LHCN-M2 (cell line): ENCODE measurements around the gene FNBP1L. TPM values are rescaled to one million over a fixed set of nuclear protein-coding genes. Genes with fewer than 3 reads are reported as not detected.

Experiments used
- DNase-seq: peaks from one replicate; pipeline ENCODE4 v3.0.0-alpha.2; 2012; ENCODE audit warnings: low read depth
- total RNA-seq: library from RNA; depleted of rRNA; stranded (reverse); fragments of >200 nt; gene quantifications from 2 replicates; pipeline ENCODE4 v1.2.3, GENCODE V29; 2014

FNBP1L gene
- total RNA-seq, 1 experiment from 2014 or later, result 23.0 TPM

GRCh38 chr1:93489756-93490155, 41.8 kb downstream of the FNBP1L start:
- no peak for DNase-seq

GRCh38 chr1:93490357-93490756, 42.4 kb downstream of the FNBP1L start:
- no peak for DNase-seq

- DNase-seq, result no peak
Observed at GRCh38 chr1:93495911-93496310, 48.0 kb downstream of the FNBP1L start.

GRCh38 chr1:93496520-93496919, 48.6 kb downstream of the FNBP1L start:
- DNase-seq, result no peak

GRCh38 chr1:93499075-93499474, 51.2 kb downstream of the FNBP1L start:
- DNase-seq, result no peak

DNA sequence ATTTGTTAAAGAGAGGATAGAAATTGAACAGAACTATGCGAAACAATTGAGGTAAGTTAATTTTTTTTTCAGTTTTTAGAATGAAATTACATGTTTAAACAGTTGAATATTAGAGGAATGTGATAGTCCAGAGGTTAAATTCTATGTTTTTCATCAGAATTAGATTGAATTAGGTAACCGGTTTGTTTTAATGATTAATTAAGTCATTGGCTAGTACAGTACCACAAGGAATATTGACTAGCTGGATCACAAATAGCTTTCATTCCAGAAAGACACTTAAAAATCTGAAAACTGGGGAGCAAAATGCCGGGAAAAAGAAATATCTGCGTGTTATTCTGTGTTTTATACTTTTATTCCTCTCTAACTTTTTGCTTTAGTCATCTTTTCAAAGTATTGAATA, 51.6 kb downstream of the FNBP1L start:
- no peak for DNase-seq

DNA sequence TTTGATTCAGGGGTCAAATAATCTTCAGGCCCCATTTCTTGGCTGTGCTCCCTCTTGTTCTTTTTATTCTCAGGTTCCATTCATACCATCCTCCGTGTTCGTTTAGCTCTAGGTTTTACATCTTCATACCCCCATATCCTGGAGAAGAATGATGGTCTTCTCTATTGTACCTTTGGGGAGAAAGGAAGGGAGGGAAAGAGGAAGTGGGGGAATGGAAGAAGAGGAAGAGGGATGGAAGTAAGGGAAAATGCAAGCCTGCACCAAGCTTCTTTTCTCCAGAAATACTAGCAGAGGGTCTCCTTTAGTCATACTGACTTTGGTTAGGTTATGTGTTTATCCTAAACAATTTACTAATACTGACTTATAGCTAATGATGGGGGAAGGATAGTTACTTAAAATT, 52.4 kb downstream of the FNBP1L start:
- no peak for DNase-seq

GRCh38 chr1:93501399-93501798, 53.5 kb downstream of the FNBP1L start:
- no peak for DNase-seq

DNA sequence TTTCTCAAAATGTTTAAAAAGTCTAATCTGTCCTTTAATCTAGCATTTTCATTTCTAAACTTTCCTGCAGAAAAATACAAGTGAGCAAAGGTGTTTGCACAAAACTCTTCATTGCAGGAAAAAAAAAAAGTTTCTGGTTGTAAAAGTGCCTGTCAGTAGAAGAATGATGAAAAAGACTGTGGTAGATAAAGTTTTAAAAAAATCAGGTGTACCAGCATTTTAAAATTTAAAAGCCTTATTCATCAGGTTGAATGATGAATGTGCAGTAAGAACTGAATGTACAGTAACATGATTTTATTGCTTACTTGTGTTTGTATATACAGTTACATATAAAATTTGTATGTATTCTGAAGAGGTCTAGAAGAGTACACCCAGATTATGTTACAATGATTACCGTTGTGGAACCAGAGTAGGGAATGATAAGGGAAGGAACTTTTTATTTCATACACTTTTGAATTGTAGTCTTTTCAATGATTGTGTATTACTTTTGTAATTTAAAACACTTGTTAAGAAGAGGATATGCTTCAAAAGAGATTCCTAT, 54.0 kb downstream of the FNBP1L start:
- no peak for DNase-seq

DNA sequence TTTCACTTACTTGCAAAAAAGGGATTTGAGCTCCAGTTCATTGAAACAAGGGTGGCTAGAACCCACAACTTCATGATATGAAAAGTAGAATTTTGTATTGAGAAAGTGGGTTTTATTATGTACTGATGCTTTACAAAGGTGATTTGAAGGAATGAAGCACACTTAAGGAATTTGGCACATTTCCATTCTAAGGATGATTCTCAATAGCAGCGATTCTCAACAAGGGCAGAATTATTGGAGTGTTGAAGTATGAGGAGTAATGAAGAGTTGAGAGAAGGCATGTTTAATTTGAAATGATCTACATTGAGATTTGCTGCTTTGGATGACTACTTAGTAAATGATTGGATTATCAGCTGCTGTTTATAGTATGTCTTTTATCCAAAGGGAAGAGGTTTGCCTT, 54.7 kb downstream of the FNBP1L start:
- DNase-seq, result no peak

GRCh38 chr1:93503163-93503562, 55.2 kb downstream of the FNBP1L start:
- no peak for DNase-seq

DNA sequence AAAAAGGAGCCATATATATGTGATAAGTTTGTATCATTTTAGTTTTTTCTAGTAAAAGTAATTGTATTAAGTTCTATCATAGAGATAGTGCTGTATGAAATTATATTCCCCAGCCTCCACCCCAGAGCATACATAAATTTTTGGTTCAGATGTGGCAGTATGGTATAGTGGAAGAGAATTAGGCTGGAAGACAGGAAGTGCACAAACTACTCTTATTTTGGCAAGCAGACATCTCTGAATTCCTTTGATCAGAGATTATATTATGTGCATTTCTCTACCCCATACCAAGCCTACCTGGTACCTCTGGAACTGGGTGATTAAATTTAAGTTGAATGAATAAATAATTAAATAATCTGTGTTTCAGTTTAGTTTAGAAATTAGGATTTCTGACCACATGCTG, 55.9 kb downstream of the FNBP1L start:
- DNase-seq, result no peak

DNA sequence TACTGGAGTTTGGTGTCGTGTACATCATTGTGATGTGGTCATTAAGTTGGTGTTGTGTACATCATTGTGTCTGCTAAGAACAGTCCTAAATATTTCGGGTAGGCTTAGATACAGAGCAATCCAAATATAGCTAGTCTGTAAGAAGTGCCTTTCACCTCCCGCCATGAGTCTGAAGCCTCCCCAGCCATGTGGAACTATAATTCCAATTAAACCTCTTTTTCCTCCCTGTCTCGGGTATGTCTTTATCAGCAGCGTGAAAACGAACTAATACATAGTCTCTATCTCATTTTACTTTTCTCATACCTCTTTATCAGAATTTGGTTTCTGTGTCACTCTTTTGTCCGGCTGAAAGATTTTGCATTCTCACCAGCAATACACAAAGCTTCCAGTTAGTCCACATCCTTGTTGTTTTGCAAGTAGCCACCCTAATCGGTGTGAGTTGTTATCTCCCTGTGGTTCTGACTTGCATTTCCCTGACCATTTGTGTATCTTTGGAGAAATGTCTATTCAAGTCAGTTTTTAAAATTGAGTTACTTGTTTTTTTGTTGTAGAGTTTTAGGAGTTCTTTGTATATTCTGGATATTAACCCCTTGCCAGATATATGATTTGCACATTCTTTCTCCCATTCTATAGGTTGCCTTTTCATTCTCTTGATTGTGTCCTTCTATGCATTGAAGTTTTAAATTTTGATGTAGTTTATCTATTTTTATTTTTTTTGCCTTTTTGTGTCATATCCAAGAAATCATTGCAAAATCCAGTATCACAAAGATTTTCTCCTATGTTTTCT, 56.5 kb downstream of the FNBP1L start:
- no peak for DNase-seq

GRCh38 chr1:93506126-93506525, 58.2 kb downstream of the FNBP1L start:
- no peak for DNase-seq

GRCh38 chr1:93516164-93516563, 68.2 kb downstream of the FNBP1L start:
- no peak for DNase-seq

GRCh38 chr1:93518516-93518915, 70.6 kb downstream of the FNBP1L start:
- peak; percentile 3 for DNase-seq

DNA sequence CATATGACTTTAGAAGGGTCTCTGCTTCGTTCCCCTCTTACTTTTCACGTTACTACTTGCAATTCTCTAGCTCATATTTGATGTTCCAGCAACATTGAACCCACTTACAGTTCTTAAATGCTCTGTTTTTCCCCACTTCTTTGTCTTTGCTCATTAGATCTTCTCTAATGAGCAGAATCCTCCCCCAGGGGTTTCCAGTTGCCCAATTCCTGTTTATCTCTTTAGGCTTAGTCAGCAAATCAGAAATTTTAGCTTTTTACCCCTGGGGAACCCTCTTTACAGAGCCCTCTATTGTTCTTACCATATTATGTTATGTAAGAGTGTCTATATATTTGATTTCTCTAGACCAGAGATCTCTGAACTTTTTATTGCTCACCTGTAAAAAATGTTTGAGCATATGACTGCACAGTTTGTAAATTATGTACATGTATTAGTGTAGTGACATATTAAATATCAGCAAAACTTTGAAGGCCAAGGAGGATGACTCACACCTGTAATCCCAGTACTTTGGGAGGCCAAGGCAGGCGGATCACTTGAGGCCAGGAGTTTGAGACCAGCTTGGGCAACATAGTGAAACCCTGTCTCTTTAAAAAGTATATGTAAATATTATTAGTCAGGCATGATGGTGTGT, 71.4 kb downstream of the FNBP1L start:
- DNase-seq, result peak; percentile 57

- DNase-seq, result no peak
Observed at GRCh38 chr1:93521618-93522017, 73.7 kb downstream of the FNBP1L start.

DNA sequence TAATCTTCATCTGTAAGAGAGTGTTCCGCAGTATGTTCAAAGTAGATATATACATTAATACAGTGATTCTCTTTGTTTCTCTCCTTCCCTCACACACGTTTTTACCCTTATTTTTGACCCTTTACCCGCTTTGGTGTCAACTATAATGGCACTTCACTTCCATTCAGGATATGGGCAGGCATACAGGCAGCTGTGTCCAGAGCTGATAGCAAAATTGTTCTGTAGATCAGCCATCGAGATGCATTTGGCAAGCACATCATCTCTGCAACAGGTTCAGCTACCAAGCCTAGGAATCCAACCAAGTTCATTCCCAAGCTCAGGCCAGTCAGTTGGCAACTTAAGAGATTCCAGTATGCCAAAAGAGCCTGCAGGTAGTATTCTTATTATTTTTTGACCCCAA, 74.8 kb downstream of the FNBP1L start:
- no peak for DNase-seq

DNA sequence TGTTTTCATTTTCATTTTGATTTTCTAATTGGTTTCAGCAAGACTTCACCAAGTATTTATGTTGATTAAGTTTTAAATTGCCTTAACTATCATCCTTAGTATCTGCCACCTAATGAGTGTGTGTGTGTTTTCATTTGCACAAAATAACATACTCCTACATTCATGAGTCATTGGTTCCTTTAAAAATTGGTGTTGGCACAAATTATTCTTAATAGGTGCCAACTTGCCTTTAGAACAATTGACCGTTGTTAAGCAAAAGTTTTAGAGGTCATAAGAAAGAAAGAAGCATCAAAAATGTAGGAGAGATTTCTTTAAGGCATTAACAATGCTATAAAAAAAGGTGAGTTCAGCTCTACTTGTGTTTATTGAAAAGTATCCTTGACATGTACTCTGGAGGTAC, 77.5 kb downstream of the FNBP1L start:
- no peak for DNase-seq

DNA sequence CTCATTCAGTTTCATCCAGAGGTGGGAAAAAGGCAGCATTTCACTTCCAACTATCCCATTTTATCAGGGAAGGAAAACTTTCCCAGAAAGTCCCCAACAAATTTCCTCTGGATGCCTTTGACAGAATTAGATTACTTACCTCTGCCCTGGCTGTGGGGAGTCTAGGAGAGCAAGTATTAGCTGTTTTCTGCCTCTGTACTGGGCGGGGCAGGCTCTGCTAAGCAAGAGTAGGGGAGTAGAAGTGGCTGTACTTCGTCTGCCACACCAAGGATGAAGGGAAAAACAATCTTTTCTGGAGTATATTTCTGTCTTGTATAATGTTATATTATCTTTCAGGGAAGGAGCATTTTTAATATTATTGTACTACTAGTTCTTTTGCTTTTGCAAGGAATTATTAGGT, 78.5 kb downstream of the FNBP1L start:
- DNase-seq, result no peak

- no peak for DNase-seq
Observed at GRCh38 chr1:93528412-93528811, 80.5 kb downstream of the FNBP1L start.

- DNase-seq, result no peak
Observed at GRCh38 chr1:93531193-93531592, 83.3 kb downstream of the FNBP1L start.
